HT1080 (cell line): ENCODE measurements around the gene PKP3. TPM values are rescaled to one million over a fixed set of nuclear protein-coding genes. Genes with fewer than 3 reads are reported as not detected.
"Not testable (repeated sequence)": the region's sequence is repeated elsewhere in the genome, so short reads cannot be mapped to it uniquely, and the experiment has no call there.

Source experiments
- DNase-seq: peaks from one replicate; pipeline ENCODE4 v3.0.0-alpha.2; 2015; ENCODE audit warnings: low read depth
- total RNA-seq: library from RNA; depleted of rRNA; stranded (reverse); fragments of >200 nt; shearing (Covaris generic); gene quantifications from 2 replicates; pipeline ENCODE4 v1.2.3, GENCODE V29; 2014

PKP3 gene
- total RNA-seq, 1 experiment from 2014 or later, result 12.0 TPM

- no peak for DNase-seq
Observed at GRCh38 chr11:428295-428694, 34.3 kb downstream of the PKP3 start.

DNA sequence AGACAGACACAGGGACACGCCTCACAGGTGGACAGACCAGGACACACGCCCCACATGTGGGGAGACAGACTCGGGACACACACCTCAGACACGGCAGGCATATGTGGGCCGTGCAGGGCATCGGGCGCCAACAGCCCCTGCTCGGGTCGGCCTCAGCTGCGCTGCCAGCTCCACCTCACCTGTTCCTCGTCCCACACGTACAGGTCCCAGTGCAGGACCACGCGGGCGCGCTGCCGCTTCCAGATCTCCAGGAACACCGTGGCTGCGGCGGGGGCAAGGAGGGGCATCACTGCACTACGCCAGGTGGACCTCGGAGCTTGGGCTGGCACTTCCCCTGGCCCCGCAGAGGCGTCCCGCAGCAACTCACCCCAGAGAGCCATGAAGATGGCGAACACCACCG, 35.4 kb downstream of the PKP3 start:
- no peak for DNase-seq

DNA sequence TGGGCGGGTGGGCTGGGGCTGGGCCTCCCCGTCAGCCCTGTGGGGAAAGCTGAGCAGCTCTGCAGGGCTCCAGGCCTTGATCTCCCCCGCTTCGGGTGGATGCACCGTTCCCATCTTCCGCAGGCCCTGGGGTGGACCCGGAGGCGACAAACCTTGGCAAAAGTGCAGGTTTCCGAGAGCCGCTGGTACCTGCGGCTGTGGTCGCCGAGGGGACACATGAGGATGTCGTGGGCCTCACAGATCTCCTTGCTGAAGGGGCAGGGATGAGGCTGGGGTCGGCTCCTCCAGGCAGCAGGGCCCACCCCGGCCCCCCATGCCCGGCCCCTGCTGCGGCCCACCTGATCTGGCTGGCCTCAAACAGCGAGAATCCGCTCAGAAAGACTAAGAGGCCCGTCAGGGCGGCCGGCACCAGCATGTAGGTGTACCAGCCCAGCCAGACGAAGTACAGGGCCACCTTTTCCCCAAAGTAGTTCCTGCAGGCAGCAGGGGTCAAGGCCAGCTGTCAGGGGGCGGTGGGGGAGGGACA, 36.0 kb downstream of the PKP3 start:
- no peak for DNase-seq

- no peak for DNase-seq
Observed at GRCh38 chr11:431921-432320, 37.9 kb downstream of the PKP3 start.

DNA sequence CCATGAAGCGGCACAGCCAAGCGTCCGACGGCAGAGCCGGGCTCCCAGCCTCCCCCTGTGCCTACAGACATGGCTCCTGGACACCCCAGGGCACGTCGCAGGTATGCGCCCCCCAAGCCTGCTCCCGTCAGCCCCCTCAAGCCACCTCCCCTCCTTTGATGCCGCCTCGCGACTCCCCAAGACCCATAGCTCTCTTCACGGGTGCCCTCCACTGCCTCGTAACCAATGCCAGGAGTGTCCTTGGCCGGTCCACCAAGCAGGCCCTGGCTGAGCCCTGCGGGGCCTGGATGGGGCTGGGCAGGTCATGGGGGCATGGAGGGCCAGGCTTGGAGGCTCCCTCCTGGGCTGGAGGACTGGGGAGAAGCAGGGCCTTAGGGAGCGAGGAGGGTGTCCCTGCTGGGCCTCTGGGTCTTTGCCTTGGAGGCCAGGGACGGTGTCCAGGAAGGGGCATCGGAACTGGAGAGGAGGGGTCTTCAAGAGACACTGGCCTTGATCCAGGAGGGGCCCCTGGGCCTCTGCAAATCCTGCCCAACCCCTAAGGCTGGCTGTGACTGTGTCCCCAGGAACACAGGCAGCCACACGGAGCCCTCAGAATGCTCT, 38.6 kb downstream of the PKP3 start:
- DNase-seq, result no peak

GRCh38 chr11:433111-433510, 39.1 kb downstream of the PKP3 start:
- DNase-seq, result no peak

DNA sequence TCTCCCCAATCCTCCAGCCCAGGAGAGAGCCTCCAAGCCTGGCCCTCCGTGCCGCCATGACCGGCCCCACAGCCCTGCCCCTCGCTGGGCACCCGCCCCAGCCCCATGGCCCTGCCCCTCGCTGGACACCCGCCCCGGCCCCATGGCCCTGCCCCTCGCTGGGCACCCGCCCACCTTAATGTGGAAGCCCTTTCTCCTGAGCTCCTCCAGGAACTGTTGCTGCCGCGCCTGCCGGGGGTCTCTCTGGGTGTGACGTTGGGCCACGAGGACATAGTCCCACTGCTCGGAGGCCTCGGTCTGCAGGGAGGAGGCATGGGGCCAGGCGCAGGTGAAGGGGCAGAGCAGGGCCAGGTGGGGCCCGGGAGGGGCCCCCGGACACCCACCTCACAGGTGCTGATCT, 39.6 kb downstream of the PKP3 start:
- no peak for DNase-seq

DNA sequence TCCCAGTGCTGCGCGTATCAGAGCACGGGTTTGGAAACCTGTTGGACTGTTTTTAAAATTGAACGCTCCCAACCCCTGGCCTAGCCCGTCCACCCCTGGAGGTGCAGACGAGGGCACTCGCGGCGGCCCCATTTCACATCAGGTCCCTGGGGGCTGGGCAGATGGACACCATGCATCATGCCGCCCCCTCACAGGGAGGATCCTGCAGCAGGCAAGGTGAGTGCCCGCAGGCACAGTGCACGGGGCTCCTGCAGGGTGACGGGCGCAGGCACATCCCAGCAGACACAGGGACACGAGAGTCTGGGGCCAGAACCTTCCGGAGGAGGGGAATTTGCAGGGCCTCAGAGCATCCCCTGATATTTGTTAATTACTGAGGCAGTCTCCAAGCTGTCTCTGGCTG, 40.5 kb downstream of the PKP3 start:
- DNase-seq, result no peak

DNA sequence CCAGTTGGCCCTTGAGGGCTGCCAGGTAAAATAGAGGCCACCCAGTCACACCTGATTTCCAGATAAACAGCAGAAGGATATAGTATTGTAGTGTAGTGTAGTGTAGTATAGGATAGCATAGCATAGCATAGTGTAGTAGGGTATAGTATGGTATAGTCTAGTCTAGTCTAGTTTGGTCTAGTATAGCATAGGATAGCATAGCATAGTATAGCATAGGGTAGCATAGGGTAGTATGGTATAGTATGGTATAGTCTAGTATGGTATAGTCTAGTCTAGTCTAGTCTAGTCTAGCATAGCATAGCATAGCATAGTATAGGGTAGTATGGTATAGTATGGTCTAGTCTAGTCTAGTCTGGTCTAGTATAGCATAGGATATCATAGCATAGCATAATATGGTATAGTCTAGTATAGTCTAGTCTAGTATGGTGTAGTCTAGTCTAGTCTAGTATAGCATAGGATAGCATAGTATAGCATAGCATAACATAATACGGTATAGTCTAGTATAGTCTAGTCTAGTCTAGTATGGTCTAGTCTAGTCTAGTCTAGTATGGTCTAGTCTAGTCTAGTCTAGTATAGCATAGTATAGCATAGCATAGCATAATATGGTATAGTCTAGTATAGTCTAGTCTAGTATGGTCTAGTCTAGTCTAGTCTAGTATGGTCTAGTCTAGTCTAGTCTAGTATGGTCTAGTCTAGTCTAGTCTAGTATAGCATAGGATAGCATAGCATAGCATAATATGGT, 41.2 kb downstream of the PKP3 start:
- DNase-seq, result not testable (repeated sequence)

- DNase-seq, result no peak
Observed at GRCh38 chr11:437228-437870, 43.3 kb downstream of the PKP3 start.

GRCh38 chr11:438101-438844, 44.3 kb downstream of the PKP3 start:
- DNase-seq, result no peak

- no peak for DNase-seq
Observed at GRCh38 chr11:439315-440064, 45.5 kb downstream of the PKP3 start.

- DNase-seq, result peak; percentile 33
Observed at GRCh38 chr11:440065-441042, 46.3 kb downstream of the PKP3 start.

GRCh38 chr11:441043-441417, 47.0 kb downstream of the PKP3 start:
- no peak for DNase-seq

- DNase-seq, result no peak
Observed at GRCh38 chr11:441418-442274, 47.6 kb downstream of the PKP3 start, which contains the start of gene ANO9. Gene ANO9, minus strand, starts transcription at chr11:442011. Its CDS starts 85 bp downstream, at chr11:441926.

- no peak for DNase-seq
Observed at GRCh38 chr11:442611-443081, 48.6 kb downstream of the PKP3 start.

GRCh38 chr11:443542-444199, 49.7 kb downstream of the PKP3 start:
- DNase-seq, result peak; percentile 76
